Measurements from ENCODE around the gene LRRC19. TPM values are rescaled to one million over a fixed set of nuclear protein-coding genes. Genes with fewer than 3 reads are reported as not detected.
A peak's percentile ranks its signal among the peaks of the same experiment; 100 is the strongest.

Gene LRRC19, protein sequence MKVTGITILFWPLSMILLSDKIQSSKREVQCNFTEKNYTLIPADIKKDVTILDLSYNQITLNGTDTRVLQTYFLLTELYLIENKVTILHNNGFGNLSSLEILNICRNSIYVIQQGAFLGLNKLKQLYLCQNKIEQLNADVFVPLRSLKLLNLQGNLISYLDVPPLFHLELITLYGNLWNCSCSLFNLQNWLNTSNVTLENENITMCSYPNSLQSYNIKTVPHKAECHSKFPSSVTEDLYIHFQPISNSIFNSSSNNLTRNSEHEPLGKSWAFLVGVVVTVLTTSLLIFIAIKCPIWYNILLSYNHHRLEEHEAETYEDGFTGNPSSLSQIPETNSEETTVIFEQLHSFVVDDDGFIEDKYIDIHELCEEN
- not detected in 2 replicates for total RNA-seq (2014; rRNA removed; shearing (Covaris generic))

DNA sequence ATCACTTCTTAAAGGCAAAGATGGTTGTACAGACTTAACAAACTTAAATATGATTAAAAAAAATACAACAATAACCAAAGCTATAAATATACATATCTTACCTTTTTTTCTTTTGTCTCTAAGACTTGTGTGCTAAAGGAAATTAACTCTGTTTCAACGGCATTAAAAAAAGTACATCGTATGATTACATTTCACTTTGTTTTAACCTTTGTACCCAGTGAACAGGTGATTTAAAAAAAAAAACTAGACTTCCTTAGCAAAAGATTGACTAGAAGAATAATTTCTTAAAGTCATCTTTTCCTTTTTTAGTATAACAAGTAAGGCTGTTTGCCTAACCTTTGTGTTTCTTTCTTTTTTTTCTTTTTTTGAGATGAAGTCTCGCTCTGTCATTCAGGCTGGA, at the start of gene LRRC19:
Gene LRRC19, minus strand, starts transcription at position 182 of the 400 bp plus-strand sequence. CDS start 5,978 bp downstream, outside the sequence.
- DNase-seq (ENCODE audit: low spot score), result no peak

DNA sequence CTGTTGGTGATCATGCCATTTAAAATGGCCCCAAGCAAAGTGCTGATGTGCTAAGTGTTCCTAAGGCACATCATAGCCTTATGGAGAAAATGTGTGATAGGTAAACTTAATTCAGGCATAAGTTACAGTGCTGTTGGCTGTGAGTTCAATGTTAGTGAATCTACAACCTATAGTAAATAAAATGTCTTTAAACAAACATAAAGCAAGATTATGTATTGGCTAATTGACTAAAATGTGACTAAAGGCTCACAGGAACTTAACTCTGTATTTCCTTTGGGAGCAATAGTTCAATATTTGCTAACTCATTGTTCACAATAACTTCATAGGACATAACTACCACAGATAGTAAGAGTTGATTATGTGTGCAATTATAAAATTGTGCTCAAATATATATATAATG, 49.4 kb upstream of the LRRC19 start:
- DNase-seq (ENCODE audit: low spot score), result no peak

DNA sequence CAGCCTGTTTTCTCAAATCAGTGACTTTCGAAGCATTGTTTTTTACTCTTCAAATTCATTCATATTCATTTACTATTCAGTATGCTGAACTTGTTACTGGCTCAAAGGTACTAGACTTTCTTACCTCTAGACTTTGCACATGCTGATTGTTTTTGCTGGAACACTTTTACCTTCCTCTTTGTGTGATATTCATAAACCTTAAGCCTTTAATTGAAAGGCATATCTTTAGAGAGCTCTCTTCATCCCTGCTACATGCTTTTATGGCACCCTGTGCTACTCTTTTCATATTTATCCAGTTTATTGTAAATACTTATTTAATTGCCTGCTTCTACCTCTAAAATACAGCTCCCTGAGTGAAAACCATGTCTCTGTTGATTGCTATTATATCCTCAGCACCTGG, 48.7 kb upstream of the LRRC19 start:
- no peak for DNase-seq (ENCODE audit: low spot score)

DNA sequence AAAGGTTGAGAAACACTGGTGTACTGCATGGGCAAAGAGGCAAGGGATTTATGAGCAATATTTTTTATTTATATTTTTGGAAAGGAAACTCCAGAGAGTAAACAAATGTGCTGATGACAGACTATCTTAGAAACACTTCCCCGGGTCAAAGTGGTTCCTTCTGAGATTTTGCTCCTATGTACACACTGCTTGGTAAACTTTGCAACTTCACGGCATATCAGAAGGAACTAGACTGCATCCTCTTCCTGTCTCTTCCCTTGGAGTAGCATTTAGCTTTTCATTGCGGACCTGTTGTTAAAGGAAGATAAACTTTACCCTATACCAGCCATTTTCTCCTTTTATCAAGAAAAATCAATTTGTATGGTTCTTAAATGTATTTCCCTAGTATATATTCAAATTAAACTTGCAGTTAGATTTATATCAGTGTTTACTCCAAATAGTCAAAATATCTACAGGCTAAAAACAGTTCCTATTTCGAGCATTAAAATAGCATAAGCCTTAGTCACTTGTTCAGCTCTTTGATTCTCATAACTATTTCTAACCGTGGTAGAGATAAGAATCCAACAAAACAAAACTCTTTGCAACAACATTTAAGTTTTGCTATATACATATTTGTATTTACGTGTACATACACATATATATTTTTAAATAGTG, 48.0 kb upstream of the LRRC19 start:
- DNase-seq (ENCODE audit: low spot score), result no peak

DNA sequence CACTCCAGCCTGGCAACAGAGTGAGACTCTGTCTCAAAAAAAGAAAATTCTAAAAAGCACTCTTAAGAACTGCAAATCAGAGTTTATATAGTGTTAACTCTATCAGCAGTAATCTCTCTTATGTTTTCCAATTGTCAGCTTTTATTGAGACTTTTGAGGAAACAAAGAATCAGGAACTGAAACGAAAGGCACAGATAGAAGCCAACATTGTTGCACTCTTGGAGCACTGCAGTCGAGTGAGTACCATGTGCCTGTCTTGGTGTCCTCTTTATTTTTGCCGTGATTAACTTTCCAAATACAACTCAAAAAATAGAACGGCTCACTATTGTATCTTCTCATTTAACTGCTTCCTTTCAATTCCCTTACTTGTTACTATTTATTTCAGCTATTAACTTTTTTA, 41.7 kb upstream of the LRRC19 start:
- no peak for DNase-seq (ENCODE audit: low spot score)

DNA sequence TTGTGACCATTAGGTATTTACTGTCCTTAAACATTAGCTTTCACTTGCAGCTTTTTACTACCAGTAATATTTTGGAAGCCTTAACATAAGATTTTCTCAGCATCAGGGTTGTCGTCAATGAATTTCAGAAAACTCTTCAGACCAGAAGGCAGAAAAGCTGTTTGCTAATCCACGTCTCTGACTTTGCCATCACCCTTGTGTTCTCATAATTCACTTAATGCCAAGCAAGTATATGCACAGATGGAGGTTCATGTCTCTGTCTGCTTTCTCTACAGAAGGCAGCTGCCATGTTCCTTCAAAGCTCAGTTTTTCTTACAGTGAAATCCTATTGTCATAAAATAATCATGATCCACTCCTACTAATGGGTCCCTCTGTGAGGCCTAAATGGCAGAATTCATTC, 37.7 kb upstream of the LRRC19 start:
- no peak for DNase-seq (ENCODE audit: low spot score)

DNA sequence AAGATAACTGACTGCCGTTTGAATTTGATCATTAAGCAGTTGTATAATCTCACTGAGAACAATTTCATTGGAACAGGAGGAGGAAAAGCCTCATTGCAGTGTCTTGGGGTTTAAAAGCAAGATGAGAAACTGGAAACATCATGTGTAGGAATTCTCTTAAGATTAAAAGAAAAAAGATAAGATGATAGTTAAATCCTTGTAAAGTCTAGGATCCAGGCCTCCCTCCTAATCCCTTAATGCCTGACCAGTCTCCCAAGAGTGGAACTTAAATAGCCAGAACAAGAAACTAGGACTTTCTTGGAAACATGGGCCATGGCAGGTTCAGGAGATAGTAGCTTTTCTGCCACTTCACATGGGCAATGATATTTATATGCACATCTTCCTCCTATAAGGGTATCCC, 37.0 kb upstream of the LRRC19 start:
- DNase-seq (ENCODE audit: low spot score), result no peak

DNA sequence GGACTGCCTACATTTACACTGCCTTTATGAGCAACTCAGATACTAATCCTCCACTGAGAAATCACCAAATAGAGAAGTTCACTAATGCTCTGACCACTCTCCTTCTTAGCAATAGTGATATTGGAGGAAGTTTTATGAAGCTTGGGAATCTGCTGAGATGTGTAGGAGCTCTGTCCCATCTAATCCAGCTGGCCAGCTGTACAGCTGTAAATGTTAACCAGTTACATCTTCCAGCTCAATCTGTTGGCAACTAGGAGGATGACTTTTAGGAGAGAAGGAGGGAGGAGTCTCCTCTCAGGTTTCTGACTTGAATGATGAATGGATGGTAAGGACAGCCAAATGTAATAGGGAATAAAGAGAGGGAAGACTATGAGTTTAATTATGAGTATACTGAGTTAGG, 36.3 kb upstream of the LRRC19 start:
- DNase-seq (ENCODE audit: low spot score), result no peak

DNA sequence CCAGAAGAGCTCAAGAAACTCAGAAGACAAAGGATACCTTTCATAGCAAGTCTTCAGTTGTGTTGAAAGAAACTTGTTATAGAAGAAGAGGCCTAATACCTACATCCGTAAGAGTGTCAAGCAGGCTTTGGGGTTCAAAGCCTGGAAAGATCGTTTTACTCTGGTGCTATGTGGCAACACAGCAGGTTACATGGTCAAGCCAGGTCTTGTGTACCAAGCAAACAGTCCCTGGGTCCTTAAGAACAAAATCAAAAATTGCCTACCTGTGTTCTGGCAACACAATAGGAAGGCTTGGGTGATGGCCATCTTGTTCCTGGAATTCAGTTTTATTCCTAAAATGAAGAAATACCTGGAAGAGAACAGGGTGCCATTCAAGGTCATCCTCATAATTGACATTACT, 32.0 kb upstream of the LRRC19 start:
- no peak for DNase-seq (ENCODE audit: low spot score)

DNA sequence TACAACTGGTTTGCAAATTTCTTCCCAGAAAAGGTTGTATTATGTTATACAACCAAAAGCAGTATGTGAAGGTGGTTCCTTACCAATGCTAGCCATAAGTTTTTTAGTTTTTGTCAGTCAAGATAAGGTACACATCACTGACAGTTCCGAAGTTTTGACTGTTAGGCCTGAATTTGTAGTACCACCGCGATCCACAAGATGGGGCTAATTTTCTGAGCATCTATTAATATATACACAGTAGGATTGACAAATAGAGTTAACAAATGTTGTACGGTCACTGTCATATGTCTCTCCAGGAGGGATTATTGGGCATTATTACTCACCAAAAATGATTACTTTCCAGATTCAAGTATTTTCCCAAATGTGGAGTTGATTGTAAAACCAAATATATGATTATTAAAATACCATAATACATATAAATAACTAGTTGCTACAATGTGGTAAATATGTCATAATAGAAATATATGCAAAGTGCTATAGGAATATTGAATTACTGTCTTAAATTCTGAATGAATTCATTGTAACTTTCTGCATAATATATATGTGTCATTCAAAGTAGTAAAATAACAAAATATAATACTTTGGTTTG, 28.4 kb upstream of the LRRC19 start:
- peak; percentile 18 for DNase-seq (ENCODE audit: low spot score)

DNA sequence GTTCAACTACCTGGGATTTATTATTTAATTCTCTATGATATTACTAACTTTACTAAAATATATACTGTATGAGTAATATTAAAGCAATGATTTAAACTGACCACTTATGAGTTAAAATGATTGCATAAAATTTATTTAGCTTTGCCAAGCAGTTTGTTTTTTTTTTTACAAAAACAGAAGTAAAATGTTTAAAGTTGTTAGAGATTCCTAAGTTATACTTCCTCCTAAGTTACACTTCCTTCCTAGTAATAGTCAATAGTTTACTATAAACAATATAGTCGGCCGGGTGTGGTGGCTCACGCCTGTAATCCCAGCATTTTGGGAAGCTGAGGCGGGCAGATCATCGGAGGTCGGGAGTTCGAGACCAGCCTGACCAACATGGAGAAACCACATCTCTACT, 23.7 kb upstream of the LRRC19 start:
- DNase-seq (ENCODE audit: low spot score), result no peak

DNA sequence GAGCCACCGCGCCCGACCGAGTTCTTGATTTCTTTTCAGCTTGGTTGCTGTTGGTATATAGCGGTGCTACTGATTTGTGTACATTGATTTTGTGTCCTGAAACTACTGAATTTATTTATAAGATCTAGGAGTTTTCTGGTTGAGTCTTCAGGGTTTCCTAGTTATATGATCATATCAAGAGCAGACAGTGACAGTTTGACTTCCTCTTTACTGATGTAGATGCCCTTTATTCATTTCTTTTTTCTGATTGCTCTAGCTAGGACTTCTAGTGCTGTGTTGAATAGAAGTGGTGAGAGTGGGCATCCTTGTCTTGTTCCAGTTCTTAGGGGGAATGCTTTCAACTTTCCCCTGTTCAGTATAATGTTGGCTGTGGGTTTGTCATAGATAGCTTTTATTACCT, 17.4 kb upstream of the LRRC19 start:
- DNase-seq (ENCODE audit: low spot score), result no peak

DNA sequence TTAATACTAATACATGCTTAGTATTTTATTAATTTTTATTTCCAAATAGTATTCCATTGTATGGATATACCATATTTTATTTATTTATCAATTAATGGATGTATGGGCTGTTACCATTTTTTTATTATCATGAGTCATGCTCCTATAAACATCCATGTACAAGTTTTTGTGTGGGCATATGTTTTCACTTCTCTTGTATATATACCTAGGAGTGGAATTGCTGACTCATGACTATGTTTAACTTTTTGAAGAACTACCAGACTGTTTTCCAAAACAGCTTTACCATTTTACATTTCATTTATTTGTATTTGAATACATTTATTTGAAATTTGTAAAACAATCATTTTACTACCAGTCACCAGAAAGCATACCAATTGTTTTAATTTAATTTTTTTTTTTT, 14.1 kb upstream of the LRRC19 start:
- DNase-seq (ENCODE audit: low spot score), result peak; percentile 21

DNA sequence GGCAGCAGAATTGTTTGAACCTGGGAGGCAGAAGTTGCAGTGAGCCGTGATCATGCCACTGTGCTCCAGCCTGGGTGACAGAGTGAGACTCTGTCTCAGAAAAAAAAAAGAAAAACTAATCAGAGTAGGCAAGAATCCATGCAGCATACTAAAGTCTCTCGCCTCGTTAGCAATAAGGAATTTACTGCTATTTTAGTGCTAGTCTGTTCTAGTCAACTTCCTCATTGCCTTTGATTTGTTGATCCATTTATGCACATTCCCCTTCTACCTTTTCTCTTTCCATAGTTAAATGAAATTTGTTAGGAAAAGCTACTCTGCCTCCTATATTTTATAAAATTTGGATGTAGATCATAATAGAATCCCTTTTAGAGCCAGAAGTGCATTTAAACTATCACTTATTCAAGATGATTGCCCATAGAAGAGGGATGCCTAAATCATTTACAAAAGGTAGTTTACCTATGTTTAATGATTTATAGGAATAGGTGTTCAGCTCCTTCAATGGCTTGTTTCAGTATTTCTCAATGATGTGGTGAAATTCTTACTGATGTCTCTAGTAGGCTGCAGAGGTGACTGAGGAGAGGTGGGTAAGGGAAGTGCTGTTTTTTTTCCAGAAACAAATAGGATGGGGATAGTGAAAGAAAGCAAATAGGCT, 1.9 kb downstream of the LRRC19 start:
- DNase-seq (ENCODE audit: low spot score), result no peak

DNA sequence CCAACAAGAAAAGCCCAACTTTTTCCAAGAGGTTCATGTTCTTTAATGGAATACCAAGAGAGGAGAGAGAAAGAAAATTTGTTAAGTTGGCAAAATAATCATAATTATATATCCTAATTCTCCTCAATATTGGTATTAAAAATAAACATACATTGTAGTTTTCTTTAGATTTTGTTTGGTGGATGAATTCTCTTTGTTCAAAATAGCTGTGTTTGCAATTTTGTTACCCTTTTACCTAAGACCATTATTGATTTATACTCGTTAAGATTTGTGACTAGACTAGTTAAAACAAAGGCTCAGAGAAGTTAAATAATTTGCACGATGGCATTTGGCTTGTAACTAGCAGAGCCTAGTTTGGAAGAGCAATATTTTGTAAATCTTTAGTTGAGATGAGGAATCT, 9.7 kb downstream of the LRRC19 start:
- no peak for DNase-seq (ENCODE audit: low spot score)

DNA sequence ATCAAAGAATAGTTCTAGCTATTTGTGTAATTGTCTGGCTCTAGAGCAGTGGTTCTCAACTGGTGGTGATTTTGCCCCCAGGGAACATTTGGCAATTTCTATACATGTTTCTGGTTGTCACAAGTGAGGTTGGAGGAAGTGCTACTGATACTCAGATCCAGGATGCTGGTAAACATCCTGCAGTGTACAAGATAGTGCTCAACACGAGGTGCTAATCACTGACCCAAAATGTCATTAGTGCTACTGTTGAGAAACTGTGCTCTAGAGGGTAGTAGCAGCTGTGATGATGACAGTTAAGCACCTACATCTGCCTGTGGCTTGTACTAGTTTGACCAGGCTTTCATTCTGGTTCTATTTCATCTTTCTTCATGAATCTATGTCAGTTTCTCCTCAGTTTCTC, 22.1 kb downstream of the LRRC19 start:
- no peak for DNase-seq (ENCODE audit: low spot score)

DNA sequence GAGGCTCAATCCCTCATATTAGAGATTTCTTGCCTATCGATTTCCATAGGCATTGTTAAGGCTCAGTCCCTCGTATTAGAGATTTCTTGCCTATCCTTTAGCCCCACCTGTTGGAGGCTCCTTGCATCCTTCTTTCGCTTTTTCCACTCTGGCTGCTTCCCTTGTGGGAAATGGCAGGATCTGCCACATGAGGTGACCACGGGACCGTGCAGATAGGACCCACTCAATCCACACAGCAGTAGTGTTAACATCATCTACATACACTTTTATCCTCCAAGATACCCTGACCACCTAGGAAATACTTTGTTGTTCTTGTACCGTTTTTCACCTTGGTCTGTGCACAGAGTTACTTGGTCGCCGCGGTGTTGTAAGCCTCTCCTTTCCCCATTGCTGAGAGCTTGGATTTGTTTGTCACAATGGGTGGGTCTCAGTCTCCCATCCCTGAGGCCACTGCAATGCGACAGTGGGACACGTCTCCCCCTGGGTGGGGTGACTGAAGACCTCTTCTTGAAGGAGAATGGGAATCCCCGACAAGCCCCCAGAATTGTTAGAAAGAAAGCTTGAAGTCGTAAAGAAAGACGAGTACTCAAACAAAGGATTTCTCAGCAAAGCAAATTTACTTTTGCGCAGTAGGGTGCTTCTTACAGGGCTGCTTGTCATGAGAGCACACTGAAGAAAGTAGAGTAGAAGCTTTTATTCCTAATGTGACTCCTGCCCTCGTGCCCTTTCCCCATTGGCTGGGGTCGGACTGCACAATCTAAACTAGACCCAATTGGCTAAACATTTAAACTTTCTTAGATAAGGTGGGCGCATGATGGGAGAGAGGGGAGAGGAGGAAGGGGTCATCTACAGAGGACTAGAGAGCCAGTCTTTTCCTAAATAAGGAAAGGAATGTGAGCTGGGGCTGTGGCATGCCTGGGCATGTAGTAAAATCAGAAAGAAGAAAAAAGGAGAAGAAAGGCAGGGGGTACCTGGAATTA, 29.5 kb downstream of the LRRC19 start:
- DNase-seq (ENCODE audit: low spot score), result peak; percentile 6

DNA sequence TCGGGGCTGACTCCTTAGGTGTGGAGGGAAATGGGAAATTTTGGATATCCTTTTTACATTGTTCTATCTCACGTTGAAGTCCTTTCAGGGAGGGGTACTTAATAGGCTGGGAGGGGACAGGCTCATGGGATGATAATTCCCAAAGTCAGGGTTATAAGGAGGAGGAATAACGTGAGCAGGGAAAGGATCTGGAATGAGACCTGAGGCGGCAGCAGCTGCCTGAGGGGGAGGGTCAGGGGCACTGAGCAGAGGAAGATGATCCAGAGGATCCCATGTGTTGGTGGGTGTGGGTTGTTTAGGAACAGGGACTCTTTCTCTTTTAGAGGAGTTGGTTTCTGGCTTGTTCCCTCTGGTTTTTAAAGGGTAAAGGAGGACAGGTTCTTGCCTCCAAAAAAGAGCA, 30.5 kb downstream of the LRRC19 start:
- no peak for DNase-seq (ENCODE audit: low spot score)

DNA sequence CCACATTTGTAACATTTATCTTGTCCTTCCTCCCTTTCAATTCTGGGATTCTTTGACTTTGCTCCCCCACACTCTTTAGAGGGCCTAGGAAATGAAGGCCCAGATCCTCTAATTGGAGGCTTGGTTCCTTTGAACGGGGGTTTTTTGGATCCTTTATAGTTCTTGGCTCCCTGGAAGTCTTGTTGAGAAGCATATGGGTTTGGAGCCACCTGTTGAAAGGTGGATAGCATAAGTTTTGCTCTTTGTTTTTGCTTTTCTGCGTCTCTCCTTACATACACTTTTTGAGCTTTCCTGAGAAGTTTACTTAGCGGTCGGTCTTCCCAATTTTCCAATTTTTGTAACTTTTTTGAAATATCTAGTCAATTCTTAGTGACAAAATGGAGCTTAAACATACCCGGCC, 31.5 kb downstream of the LRRC19 start:
- DNase-seq (ENCODE audit: low spot score), result no peak

DNA sequence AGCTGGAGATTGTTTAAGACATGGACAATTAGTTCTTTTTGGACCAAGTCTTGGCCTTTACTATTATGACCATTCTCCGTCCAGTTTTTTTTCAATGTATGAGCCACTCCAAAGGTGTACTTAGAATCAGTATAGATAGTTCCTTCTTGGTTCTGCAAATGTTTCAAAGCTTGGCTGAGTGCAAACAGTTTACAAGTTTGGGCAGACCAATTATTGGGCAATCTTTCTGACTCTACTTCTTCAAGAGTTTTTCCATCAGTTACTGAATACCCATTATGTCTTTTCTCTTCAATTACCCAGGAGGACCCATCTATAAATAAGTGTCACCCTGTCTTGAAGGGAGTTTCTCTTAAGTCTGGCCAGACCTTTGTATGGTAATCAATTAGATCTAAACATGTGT, 33.8 kb downstream of the LRRC19 start:
- DNase-seq (ENCODE audit: low spot score), result no peak

DNA sequence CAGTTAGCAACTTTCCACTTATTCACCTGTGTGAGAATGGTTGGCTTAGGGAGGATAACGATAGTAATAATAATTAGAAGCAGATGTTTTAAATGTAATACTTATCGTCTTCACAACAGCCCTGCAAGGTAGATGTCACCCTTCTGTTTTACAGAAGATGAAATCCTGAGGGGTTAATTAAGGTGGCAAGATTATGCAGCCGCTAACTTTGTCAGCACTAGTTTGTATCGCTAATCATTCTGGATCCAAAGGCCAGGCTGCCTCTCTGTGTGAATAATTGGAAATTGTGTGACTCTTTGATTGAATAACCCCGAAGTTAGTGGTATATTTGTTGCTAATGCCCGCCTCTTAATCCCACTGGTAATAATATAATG, 48.6 kb downstream of the LRRC19 start:
- DNase-seq (ENCODE audit: low spot score), result no peak
